Spleen (tissue), 7 donors: ENCODE measurements around the gene PTCH1.

Experiments used
- POLR2A ChIP-seq, 3 donors: fragments of 450-650 bp; IDR thresholded peaks; one replicate each; pipeline ENCODE4 v1.5.1; 2017; ENCODE audit warnings: antibody characterized with exemption in 3 of 3, mild to moderate bottlenecking in 1 of 3
- POLR2AphosphoS5 ChIP-seq, 3 donors: sonication (generic); formaldehyde crosslinking; IDR thresholded peaks; one replicate each; pipeline ENCODE4 v1.5.1; 2017; ENCODE audit warnings: antibody characterized with exemption in 3 of 3
- TF ChIP-seq, protein P1 (sequence below), 11 experiments: fragments of 200-600 bp in 7 of 11; fragments of 450-650 bp in 4 of 11; sonication (generic) in 4 of 11; IDR thresholded peaks in 8 of 11; conservative IDR thresholded peaks in 3 of 11; 1 replicate in 7 of 11; 2 replicates in 4 of 11; pipeline versions ENCODE4 v1.4.0 to v1.8.0; 2016 to 2021; ENCODE audit warnings: antibody characterized with exemption in 11 of 11, inconsistent platforms in 4 of 11, mild to moderate bottlenecking in 1 of 11
- donor health status: DM: no; HTN: no; CAD: no; lungs with moderate emphysema.
- donor health status: DM: no; HTN: no; CAD: no.
- donor health status: DM: no; HTN: no; CAD: no.

DNA sequence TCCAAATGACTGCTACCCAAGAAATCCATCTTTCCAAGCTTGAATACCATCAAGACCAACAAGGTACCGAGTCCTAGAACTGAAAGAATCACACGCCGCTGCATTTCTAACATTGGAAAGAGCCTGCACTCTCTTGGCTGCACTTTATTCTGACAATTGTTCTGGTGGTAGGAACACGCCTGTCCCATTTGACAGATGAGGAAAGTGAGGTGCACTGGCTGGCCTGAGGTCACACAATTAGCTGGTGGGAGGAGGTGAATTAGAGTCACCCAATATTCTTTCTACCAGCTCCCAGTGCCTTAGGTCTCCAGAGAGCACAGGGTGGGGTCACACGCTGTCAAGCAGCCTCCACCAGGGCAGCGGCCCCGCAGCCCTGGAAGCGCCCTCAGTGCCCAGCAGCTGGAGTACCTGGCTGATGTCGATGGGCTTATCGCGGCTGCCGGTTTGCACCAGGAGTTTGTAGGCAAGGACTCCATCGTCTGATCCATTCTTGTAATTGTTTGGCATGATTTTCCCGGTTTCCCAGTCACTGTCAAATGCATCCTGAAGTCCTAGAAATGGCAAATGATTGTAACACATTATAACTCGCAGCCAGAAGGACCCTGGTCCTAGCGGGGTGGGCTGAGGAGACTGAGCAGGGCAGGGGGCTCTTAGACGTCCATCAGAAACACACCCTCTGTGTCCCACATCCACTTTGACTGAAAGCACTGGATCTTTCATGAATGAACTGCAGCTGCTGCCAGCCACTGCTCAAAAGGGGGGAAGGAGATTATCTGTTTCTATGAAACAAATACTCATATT, 55.1 kb downstream of the PTCH1 start:
- TF ChIP-seq, protein P1, sequence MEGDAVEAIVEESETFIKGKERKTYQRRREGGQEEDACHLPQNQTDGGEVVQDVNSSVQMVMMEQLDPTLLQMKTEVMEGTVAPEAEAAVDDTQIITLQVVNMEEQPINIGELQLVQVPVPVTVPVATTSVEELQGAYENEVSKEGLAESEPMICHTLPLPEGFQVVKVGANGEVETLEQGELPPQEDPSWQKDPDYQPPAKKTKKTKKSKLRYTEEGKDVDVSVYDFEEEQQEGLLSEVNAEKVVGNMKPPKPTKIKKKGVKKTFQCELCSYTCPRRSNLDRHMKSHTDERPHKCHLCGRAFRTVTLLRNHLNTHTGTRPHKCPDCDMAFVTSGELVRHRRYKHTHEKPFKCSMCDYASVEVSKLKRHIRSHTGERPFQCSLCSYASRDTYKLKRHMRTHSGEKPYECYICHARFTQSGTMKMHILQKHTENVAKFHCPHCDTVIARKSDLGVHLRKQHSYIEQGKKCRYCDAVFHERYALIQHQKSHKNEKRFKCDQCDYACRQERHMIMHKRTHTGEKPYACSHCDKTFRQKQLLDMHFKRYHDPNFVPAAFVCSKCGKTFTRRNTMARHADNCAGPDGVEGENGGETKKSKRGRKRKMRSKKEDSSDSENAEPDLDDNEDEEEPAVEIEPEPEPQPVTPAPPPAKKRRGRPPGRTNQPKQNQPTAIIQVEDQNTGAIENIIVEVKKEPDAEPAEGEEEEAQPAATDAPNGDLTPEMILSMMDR (IDR thresholded peaks at IDR 0.05 in 8 of 11, conservative IDR thresholded peaks at IDR 0.05 in 3 of 11): no peak
- TF ChIP-seq POLR2AphosphoS5 (IDR thresholded peaks at IDR 0.05): no peak
- no peak for TF ChIP-seq POLR2A (IDR thresholded peaks at IDR 0.05)
